HG03039 (cell line): ENCODE data around the gene PC.

ENCODE experiments used
- ATAC-seq: cut with Tn5 transposase; IDR thresholded peaks from one replicate; pipeline ENCODE4 v1.9.1; 2021; ENCODE audit warnings: mild to moderate bottlenecking, moderate library complexity; ENCODE audit not compliant: unreplicated experiment

The PC gene

DNA sequence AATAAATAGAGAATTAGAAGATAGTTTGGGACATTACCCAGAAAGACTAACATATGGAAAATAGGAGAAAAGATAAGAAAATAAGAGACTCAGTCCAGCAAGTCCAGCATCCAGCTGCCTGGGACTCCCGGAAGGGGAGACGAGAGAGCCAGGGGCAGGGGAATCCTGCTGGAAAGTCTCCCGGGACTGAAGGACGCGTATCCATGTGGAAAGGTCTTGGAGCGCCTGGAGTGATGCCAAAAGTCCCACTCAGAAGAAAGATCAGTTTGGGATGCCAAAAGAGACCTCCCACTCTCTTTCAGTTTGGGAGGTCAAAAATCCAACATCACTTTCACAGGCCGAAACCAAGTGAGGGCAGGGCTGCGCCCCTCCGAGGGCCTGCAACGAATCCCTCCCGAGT is 70.7 kb downstream of the PC start:
- ATAC-seq: no peak

DNA sequence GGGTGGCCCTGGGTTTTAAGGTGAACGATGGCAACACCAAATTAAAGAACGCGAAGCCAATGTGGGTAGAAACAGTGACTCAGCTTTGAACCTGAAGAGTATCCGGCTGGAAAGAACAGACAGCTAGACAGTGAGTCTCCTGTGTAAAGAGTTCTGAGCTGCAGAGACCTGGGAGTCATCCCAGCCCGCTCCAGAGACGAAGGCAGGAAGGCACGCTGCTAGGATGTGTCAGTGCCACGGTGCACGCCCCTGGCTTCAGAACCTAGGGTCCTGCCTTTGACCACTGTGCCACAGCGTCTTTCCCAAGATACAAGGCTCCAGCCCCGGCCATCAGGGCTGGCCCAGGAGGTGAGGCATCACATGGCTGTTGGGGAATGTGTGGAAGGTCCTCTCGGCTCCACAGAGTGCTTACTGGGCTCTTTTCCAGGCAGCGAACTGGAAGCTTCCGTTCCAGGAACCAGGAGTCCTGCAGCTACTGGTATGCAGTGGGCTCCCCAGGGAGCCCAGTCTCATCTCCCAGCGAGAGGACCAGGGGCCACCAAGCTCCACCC is 71.4 kb downstream of the PC start:
- ATAC-seq: no peak

DNA sequence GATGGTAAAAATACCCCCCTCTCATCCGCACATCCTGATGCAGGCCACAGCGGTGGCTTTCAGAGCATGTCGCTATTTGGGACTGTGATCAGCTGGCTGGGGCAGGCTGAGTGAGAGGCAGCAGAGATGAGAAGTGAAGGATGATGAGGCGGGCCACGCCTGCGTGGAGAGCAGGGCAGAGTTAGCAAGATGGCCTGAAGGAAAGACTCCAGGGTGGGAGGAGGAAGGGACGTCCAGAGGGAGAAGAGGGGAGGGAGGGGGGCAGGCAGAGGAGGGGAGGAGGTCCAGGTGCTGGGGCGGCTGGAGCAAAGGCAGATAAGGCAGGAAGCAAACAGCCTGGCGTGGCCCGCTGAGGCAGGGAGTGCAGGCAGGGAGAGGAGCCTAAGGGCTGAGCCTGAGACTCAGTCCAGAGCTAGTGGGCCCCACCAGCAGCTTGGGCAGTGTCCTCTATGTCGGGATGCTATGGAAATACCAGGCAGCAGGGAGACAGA is 72.2 kb downstream of the PC start:
- ATAC-seq: no peak

DNA sequence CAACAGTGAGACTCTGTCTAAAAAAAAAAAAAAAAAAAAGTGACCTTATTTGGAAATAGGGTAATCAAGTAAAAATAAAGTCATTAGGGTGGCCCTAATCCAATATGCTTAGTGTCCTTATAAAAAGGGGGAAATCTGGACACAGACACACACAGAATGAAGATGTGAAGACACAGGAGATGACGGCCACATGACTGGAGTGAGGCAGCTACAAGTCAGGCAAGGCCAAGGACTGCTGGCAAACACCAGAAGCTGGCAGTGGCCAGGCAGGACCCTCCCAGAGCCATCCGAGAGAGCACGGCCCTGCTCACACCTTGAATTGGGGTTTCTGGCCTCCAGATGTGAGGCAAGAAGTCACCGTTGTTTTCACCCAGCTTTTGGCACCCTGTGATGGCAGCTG is 72.7 kb downstream of the PC start:
- ATAC-seq: no peak

DNA sequence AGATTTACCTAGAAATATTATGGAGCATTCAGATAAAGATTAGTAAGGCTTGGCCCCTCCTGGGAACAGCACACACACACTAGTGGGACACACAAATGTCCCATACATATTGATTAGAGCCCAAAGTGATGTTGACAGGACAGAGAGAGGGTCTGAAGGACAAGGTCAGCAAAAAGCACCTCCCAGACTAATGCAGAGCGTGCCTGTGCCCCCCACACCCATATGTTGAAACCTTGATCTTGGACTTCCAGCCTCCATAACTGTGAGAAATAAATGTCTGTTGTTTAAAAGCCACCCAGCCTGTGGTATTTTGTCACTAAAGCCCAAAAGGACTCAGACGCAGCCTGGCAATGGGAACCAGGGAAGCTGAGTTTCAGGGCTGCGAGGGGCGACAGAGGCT is 73.7 kb downstream of the PC start:
- no peak for ATAC-seq

DNA sequence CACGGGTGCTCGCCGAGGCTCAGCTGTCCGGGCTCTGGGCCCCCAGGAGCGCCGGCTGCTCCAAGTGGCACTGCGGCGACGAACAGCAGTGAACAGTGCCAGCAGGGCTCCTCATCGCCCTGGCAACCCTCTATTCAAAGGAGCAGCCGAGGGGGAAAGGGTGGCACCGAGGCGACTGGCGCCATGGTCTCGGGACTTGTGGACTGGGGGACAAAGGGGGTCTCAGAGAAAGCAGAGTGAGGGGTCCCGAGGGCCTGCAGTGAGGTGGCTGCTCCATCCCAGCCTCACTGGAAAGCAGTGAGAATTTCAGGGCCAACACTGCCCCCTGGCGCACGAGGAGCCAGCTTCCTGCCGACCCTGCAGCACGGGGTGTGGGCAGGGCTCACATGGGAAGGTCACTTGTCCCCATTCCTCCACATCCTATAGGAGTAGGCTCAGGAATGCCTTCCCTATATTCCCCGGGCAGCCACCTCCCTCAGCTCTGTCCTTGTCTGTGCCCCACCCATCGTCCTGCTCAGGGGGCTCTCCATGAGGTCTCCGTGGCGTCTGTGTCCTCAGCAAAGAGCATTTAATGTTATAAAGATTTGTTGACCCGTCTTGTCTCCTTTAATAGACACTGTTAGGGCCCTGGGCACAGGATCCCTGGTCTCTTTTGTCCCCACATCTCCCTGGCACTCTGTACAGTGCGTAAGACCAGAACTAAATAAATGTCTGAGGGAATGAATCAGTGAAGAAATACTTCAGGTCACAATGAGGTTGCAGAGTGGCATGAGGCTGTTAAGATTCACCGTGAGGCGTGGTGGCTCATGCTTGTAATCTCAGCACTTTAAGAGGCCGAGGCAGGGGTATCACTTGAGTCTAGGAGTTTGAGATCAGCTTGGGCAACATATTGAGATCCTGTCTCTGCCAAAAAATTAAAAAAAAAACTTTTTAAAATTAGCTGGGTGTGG is 74.9 kb downstream of the PC start:
- no peak for ATAC-seq

DNA sequence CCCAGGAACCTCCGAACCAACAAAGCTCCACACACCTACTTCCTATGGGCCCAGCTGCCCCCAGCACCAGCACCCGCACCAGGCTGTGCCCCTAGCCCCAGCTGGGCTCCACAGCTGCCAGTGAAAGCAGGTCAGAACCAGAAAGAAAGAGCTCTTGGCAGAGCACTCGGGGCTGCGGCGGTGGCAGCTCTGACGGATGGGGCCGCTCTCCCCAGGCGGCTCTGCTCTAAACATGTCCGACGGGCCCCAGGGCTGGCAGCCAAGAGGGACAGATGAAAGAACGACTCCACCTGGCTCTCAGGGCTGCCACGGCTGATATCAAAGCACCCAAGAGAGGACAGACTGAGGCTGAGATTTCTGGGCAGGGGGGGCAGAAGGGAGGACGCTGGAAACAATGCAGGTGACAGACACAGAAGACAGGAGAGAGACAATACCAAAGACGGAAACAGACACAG is 75.6 kb downstream of the PC start:
- ATAC-seq: no peak

DNA sequence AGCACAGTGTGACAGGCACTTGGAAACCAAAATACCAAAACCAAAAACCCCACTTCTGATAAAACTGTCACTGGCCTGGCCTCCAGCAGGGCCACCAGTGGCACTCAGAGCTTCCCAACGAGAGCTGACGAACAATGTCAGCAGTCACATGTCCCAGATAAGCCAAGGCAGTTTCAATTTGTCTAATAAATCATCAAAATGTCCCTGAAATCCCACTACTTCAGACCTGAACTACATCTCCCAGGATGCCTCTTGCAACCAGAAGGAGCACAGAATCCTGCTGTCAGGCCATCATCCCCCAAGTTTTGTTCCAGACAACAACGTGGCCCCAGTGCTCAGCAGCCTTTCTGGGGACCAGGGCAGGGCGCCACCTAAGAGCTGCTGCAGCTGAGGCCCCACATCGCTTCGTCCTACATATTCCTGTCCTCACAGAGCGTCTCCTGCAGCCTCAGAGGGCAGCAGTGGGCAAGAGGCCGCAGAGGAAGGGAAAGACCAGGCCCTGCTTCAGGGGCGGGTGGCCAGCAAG is 76.2 kb downstream of the PC start:
- no peak for ATAC-seq

DNA sequence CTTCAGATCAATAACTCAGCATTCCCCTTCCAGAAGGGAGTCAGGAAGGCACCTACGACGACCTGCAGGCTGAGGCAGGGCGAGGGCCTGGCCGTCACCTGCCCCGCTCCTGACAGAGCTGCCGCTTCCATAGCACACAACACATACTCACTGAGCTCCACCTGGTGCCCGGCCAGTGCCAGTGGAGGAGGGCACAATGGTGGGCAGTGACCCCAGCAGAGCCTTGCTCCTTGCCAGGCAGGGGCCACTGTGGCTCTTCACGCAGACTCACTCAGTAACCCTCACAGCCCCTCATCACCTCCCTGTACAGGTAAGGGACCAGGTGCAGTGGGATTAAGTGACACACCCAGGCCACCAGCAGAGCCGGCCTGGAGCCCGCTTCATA is 76.7 kb downstream of the PC start:
- no peak for ATAC-seq

DNA sequence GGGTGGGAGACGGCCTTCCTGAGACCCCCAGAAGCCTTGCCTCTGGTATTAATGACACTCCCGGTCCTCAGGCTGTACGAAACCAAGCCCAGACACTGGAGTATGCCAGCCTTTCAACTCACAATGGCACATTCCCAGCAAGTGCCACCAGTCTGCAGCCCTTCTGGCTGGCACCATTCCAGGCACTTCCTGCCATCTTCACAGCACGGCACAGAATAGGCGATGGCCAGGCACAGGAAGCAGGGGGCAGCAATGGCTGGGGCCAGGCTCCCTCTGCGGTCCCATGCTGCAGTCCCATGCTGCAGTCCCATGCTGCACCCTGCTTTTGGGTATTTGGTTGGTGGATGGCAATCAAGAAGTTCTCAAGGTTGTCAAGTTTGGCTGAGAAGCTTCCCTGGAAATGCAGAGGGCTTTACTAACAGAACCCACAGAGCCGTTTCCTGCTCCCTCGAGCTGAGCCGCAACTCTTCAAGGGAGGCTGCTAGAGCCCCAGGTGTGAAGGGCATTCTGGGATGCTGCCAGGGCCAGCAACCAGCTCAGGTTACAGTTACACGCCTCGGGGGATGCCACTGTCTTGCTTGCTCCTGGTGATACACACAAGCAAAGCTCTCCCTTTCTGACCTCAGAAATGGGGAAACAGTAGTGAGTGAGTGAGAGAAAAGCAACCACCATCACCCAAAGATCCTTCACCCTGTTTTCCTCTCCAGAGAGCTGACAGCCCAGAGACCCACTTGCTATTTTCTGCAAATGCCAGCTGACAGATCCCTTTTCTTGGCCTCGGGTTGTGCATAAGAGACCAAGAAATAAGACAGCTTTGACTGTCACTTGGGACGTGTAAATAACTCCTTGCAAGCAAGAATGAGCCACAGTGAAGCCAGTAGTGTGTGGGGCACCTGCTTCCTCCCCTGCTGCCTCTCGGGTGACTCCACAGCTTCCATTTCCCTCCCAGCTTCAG is 77.4 kb downstream of the PC start:
- ATAC-seq: no peak

DNA sequence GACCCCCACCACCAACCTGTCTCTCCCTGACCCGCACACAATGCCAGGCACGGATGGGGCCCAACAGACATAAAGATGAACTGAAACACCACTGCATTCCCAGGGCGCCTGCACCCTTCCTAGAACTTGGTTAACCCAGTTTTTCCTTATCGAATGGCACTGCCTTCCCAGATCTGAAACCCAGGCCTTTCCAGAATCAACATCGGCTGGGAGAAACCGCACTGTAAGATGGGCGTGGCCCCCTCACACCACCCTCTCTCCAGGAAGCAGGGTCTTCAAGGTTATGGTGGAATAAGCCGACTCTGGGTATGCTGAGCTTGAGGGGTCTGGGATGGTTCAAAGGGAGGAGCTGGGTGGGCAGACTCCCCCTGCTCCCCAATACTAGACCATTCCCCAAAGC is 78.2 kb downstream of the PC start:
- no peak for ATAC-seq

DNA sequence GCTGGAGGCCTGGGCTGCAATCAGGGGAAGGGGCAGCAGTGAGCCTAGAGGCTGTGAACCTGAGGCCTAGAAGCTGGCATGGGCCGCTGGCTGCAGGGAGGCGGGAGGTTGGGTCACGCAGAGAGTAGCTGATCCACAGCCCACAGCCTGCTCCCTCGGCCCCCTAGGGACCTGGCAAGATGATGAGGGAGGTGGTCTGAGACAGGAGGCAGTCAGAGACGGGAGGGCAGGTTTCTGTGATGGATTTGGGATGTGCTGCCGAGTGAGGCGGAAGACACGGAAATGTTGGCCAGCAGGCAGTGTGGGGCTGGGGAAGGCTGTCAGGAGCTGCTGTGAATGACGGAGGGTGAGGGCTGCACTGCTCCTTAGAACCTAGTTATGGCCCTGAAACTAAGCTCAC is 78.6 kb downstream of the PC start:
- ATAC-seq: no peak

DNA sequence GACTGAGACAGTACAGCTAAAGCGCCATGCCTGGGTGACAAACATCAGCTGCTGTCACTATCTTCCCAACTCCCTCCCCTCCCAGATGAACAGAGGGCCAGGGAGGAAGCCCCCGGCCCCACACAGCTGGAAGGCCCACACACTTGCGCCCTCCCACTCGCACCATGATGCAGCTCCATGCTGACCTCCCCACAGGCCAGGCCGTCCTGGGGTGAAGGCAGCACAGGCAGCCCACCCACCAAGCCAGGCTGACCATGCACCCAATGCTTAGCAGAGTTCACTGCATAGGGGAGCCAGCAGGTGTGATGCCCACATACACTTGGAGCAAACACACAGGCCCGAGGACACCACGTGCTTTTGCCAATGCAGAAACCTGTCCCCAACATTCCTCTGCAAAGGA is 79.2 kb downstream of the PC start:
- no peak for ATAC-seq

DNA sequence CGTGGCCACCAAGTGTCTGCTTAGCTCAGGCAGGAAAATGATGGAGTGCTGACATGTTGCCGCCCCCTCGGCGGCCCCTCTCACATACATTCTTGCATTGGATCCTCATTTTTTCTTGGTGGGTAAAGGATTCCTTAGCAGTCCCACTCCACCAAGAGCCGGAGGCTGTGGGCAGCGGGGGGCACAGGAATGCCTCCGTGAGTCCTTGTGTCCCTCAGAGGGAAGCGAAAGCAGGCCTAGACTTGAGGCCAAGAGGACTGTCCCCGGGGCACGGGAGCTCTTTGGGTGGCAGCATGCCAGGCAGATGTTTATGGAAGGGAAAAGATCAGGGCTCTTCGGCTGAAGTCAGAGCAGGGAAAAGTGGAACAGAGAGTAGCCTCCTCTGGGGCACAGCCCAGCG is 79.7 kb downstream of the PC start:
- ATAC-seq: no peak

DNA sequence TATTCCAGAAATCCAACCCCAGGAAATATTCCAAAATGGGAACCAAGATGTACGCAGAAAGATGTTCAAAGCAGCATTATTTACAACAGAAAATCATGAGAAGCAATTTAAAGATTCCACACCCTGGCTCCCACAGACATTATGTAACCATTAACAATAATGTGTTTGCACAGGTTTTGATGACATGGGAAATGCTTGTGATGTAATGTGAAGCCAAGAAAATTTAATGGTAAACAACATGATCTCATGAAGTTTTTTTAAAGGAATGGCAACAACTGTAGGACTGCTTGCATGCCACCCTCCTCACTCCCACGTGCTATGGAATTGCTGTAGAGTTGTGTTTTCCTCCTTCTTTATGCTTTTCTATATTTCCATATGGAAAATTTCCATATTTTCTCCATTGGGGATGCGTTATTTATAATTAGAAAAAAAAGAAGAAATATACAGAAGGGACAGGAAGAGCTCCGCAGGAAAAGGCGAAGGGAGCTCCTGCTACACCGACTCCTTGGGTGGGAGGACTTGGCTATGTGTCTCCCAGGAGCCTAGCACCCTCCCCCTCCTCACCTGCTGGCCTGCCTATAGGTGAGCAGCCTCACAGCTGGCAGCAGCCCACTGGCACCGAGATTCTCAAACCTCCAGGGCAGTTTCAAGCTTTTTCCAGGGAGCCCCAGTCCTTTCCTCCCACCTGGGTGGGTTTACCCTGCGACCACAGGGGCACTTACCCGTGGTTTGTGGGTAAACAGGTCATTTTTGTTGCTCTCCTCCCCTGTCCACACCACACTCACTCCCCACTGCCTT is 80.4 kb downstream of the PC start:
- no peak for ATAC-seq

DNA sequence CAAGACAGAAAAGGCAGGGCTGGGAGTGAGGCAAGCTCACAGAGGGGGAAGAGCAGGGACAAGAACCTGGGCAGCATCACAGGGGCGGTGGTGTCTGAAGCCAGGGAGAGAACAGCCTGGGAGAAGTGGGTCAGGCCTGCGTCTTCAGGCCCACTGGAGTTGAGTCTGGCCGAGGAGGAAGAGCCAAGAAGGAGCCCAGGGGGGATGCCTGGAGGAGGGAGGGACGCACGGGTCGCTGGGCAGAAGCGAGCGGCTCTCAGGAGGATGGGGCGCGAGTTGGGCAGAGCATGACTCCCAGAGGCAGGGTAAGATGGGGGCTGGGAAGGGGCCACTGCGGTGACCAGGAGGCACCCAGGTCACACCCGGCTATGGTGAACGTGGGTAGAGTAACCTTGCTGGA is 82.8 kb downstream of the PC start:
- ATAC-seq: no peak

DNA sequence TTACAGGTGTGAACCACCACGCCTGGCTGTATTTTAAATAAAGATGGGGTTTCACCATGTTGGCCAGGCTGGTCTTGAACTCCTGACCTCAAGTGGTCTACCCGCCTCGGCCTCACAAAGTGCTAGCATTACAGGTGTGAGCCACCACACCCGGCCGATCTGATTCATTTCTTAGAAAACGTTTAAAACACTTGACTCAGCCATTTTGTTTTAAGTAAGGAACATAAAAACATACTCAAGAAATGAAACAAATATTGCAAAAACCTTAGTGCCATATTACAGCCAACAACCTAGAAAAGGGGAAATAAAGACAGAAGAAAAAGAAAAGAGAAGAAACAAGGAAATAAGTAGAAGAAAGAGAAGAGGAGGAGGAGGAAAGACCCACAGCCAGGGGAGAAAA is 84.0 kb downstream of the PC start:
- no peak for ATAC-seq

DNA sequence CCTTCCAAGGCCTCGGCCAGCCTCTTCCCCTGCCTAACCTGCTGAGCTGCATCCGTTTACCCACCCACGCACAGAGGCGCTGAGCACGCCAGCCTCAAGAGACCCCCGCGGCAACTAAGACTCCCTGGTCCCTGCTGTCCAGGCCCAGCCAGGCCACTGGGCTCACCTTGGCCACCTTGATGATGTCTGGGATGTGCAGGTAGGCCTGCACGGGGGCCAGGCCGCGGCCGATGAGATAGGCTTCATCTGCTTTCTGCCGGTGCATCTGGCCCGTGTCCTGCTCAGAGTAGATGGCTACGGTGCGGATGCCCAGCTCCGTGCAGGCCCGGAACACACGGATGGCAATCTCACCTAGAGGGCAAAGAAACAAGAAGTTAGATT is 86.7 kb downstream of the PC start:
- no peak for ATAC-seq

DNA sequence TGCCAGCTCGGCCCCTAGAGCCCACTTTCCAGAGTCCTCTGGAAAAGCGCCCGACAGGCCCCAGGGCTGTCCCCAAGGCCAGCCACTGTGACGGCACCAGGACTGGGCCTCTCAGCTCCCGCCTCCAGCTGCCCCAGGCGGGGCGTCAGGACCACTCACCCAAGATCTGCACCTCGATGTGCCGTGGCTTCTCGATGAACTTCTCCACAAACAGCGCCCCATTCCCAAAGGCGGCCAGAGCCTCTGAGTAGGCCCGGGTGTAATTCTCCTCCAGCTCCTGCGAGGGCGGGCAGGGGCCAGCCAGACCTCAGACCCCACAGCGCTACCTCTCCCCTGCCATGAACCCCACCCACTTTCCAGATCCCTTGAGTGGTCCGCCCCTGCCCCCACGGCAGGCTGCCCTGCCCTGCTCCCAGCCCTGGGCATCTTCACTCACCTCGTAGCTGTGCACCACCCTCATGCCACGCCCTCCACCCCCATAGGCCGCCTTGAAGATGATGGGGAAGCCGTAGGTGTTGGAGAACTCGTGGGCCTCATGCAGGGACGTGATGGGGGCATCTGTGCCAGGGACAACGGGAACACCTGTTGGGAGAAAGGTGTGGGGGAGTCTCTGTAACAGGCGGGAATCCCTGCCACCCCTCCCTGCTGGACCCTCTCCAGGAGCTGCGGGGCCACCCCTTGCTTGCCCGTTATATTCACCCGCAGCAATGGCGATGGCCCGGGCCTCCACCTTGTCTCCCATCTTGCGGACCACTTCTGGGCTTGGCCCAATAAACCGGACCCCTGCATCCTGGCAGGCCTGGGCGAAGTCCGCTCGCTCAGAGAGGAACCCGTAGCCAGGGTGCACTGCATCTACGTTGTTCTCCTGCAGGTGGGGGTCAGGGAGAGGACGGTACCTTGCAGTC is 87.3 kb downstream of the PC start:
- no peak for ATAC-seq
